IMR-90 (cell line): ENCODE data around the gene FBXO22. TPM values are rescaled to one million over a fixed set of nuclear protein-coding genes. Genes with fewer than 3 reads are reported as not detected.

ENCODE experiments used
- ATAC-seq: fragments of 200-7000 bp; cut with Tn5 transposase; 2 replicates; pipeline ENCODE4 v1.9.1; 2020; ENCODE audit warnings: low read depth, mild to moderate bottlenecking, moderate library complexity
- BruUV-seq: library from RNA; stranded (reverse); fragments of 400-500 nt; replicated peaks from 2 replicates; lab custom pipeline; 2021; lab: Mats Ljungman, UMichigan
- CTCF ChIA-PET: fragments of 300-600 bp; formaldehyde crosslinking; extraction: SDS; loops from one replicate; lab custom pipeline; 2021; ENCODE audit warnings: antibody characterized with exemption; lab: Yijun Ruan, JAX
- POLR2A ChIA-PET: fragments of 300-600 bp; sonication (Branson Sonifier 250); formaldehyde crosslinking; loops from one replicate; lab custom pipeline; 2022; ENCODE audit warnings: antibody characterized with exemption; ENCODE audit not compliant: unreplicated experiment; lab: Charles Lee
- DNase-seq: peaks from one replicate; pipeline ENCODE4 v3.0.0; 2013
- H2AFZ ChIP-seq: replicated peaks from 2 replicates; pipeline ENCODE3; 2013; ENCODE audit warnings: low read length, mild to moderate bottlenecking; ENCODE audit not compliant: poor library complexity
- H2AK5ac ChIP-seq: 2 replicates; pipeline ENCODE4 v1.6.1; 2013; ENCODE audit warnings: low read depth, low read length, inconsistent platforms
- H2AK9ac ChIP-seq: replicated peaks from 2 replicates; pipeline ENCODE3; 2013; ENCODE audit warnings: mild to moderate bottlenecking, low read depth, low read length, moderate library complexity; ENCODE audit not compliant: poor library complexity
- H2BK120ac ChIP-seq: 2 replicates; pipeline ENCODE4 v1.6.1; 2013; ENCODE audit warnings: low read depth, low read length, inconsistent platforms
- H2BK15ac ChIP-seq: 3 replicates; pipeline ENCODE4 v1.6.1; 2013; ENCODE audit warnings: low read depth, low read length, inconsistent platforms
- H2BK20ac ChIP-seq: 2 replicates; pipeline ENCODE4 v1.6.1; 2013; ENCODE audit warnings: low read depth, mild to moderate bottlenecking, inconsistent platforms, low read length, moderate library complexity
- H2BK5ac ChIP-seq: 2 replicates; pipeline ENCODE4 v1.6.1; 2013; ENCODE audit warnings: mild to moderate bottlenecking, low read depth, low read length, inconsistent platforms; ENCODE audit not compliant: poor library complexity, severe bottlenecking
- H3K14ac ChIP-seq: replicated peaks from 2 replicates; pipeline ENCODE4 v1.6.1; 2013; ENCODE audit warnings: low read depth, low read length, inconsistent platforms
- H3K18ac ChIP-seq: 2 replicates; pipeline ENCODE4 v1.6.1; 2013; ENCODE audit warnings: low read depth, low read length, control low read depth
- H3K23ac ChIP-seq: 2 replicates; pipeline ENCODE4 v1.6.1; 2013; ENCODE audit warnings: low read depth, low read length, inconsistent platforms
- H3K27ac ChIP-seq: 2 replicates; pipeline ENCODE4 v1.5.1; 2013; ENCODE audit warnings: mild to moderate bottlenecking, control low read depth, low read length; ENCODE audit not compliant: insufficient read depth
- H3K27me3 ChIP-seq: 2 replicates; pipeline ENCODE4 v1.6.1; 2013; ENCODE audit warnings: low read length; ENCODE audit not compliant: control insufficient read depth, insufficient read depth
- H3K36me3 ChIP-seq: 2 replicates; pipeline ENCODE4 v1.6.1; 2013; ENCODE audit warnings: low read length, mixed read lengths; ENCODE audit not compliant: control insufficient read depth, insufficient read depth
- H3K4ac ChIP-seq: 2 replicates; pipeline ENCODE4 v1.6.1; 2013; ENCODE audit warnings: low read depth, low read length, inconsistent platforms
- H3K4me1 ChIP-seq: 2 replicates; pipeline ENCODE4 v1.6.1; 2013; ENCODE audit warnings: low read length, mixed read lengths; ENCODE audit not compliant: control insufficient read depth, insufficient read depth
- H3K4me2 ChIP-seq: 2 replicates; pipeline ENCODE4 v1.6.1; 2013; ENCODE audit warnings: low read depth, mild to moderate bottlenecking, control low read depth, low read length, moderate library complexity
- H3K4me3 ChIP-seq: 2 replicates; pipeline ENCODE4 v1.5.1; 2013; ENCODE audit warnings: low read depth, mild to moderate bottlenecking, control low read depth, low read length, moderate library complexity; ENCODE audit not compliant: insufficient read depth
- H3K56ac ChIP-seq: 2 replicates; pipeline ENCODE4 v1.6.1; 2013; ENCODE audit warnings: low read length, inconsistent platforms; ENCODE audit not compliant: insufficient read depth; ENCODE audit errors: extremely low read depth
- H3K79me1 ChIP-seq, 2 experiments: 2 replicates each; pipeline ENCODE4 v1.6.1; 2013; ENCODE audit warnings: low read length in 2 of 2, inconsistent platforms in 1 of 2, low read depth in 1 of 2
- H3K9ac ChIP-seq: 2 replicates; pipeline ENCODE4 v1.6.1; 2013; ENCODE audit warnings: low read depth, low read length, control low read depth
- H3K9me1 ChIP-seq: 2 replicates; pipeline ENCODE4 v1.6.1; 2013; ENCODE audit warnings: low read length, inconsistent platforms; ENCODE audit not compliant: insufficient read depth
- H3K9me3 ChIP-seq: 2 replicates; pipeline ENCODE4 v1.6.1; 2013; ENCODE audit warnings: low read length; ENCODE audit not compliant: control insufficient read depth, insufficient read depth
- H4K20me1 ChIP-seq: 2 replicates; pipeline ENCODE4 v1.6.1; 2013; ENCODE audit warnings: low read length, inconsistent platforms; ENCODE audit not compliant: insufficient read depth
- H4K5ac ChIP-seq: 2 replicates; pipeline ENCODE4 v1.6.1; 2013; ENCODE audit warnings: mild to moderate bottlenecking, low read depth, low read length, control low read depth
- H4K8ac ChIP-seq, 2 experiments: 2 replicates each; pipeline ENCODE4 v1.6.1; 2013; ENCODE audit warnings: low read depth in 2 of 2, low read length in 2 of 2, control low read depth in 1 of 2, inconsistent platforms in 1 of 2
- H4K91ac ChIP-seq: 2 replicates; pipeline ENCODE4 v1.6.1; 2013; ENCODE audit warnings: low read depth, low read length, inconsistent platforms; ENCODE audit not compliant: insufficient read depth
- CHD1 ChIP-seq: IDR thresholded peaks from 2 replicates; pipeline ENCODE4 v1.6.1; 2012; ENCODE audit warnings: low read depth, low read length, improper control_type of control experiment
- MAFK ChIP-seq: IDR thresholded peaks from 2 replicates; pipeline ENCODE4 v1.6.1; 2012; ENCODE audit warnings: low read depth, low read length, improper control_type of control experiment
- POLR2A ChIP-seq: IDR thresholded peaks from 2 replicates; pipeline ENCODE4 v1.6.1; 2012; ENCODE audit warnings: mild to moderate bottlenecking, low read depth, low read length
- RAD21 ChIP-seq: IDR thresholded peaks from 2 replicates; pipeline ENCODE4 v1.6.1; 2012; ENCODE audit warnings: low read length, improper control_type of control experiment
- RFX5 ChIP-seq: IDR thresholded peaks from 2 replicates; pipeline ENCODE4 v1.8.0; 2012; ENCODE audit warnings: low read depth, mild to moderate bottlenecking, low read length, moderate library complexity
- WGBS, 2 experiments: methylation state at CpG; one replicate each; pipeline versions ENCODE4 v1.1.5 to v1.1.7; 2013; ENCODE audit warnings: missing lambda C conversion rate in 2 of 2; ENCODE audit not compliant: insufficient read length in 1 of 2; ENCODE audit errors: extremely low coverage in 2 of 2; 5-methylcytosine and 5-hydroxymethylcytosine counted together
- dilution Hi-C: fragments of 300-500 bp; cut with HindIII; formaldehyde crosslinking; loops from one replicate; pipeline ENCODE4 v1.14.3; 2018; ENCODE audit warnings: low sequenced_read_pairs; ENCODE audit not compliant: unreplicated experiment
- in situ Hi-C: fragments of 300-500 bp; cut with MboI; formaldehyde crosslinking; loops from 3 replicates; pipeline ENCODE4 v1.14.3; 2019; ENCODE audit warnings: low sequenced_read_pairs, inconsistent platforms, mixed read lengths
- intact Hi-C: fragments of 100-400 bp; cut with micrococcal nuclease; formaldehyde crosslinking; loops from 2 replicates; pipeline ENCODE4 v1.10.0; 2022
- polyA plus RNA-seq, 3 experiments: library from polyadenylated mRNA; depleted of rRNA; stranded (reverse); fragments of >200 nt; gene quantifications; 2 replicates each; pipeline ENCODE4 v1.2.3, GENCODE V29; 2012; ENCODE audit warnings: low replicate concordance in 1 of 3
- total RNA-seq: library from RNA; depleted of rRNA; stranded (reverse); fragments of >200 nt; gene quantifications from 2 replicates; pipeline ENCODE4 v1.2.3, GENCODE V29; 2012

Gene FBXO22
- total and polyA plus RNA-seq, 2 of the 4 experiments (the other 2 are of a cell fraction) = 22.4 to 45.2 TPM

DNA sequence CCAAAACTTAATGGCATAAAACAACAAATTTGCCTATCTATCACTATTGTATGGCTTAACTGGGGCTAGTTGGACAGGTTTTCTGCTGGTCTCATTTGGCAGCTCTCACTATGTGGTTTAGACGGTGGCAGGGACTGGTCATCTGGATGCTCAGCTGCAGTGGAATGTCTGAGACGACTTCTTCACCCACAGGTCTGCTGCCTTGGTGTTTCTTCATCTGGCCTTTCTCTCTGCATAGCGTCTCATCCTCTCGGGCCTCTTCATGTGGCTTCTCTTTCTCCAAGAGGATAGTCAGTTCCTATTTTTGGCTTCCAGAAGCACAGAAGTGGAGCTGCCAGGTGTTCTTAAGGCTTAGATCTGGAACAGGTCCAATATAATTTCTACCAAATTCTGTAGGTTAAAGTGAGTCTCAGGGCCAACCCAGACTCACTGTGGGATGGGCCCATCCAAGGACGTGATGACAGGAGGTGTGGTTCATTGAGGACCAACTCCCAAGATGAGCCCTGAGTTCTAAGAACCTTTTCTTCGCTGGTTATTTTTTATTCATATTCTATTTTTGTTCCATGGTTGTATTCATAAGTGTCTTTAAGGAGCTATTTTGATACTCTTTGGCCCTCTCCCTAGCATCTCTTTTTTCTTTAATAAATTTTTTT is 41.8 kb upstream of the FBXO22 start:
- Histone ChIP-seq H4K5ac (no peak overlapping the region), H2BK20ac (no peak overlapping the region), H3K23ac (no peak overlapping the region), H3K56ac (no peak overlapping the region), H4K8ac (no peak overlapping the region), H3K27me3 (no peaks in the 10 kb centered on the region), H4K20me1 (peaks cover 18% of the 10 kb centered on the region), H2BK120ac (no peak overlapping the region), H3K4me1 (peaks cover 5% of the 10 kb centered on the region), H3K4ac (no peak overlapping the region), H3K36me3 (peaks cover 16% of the 10 kb centered on the region), H3K9me3 (no peaks in the 10 kb centered on the region), H3K18ac (no peak overlapping the region), H3K79me1 (peaks cover 31 to 71% of the 10 kb centered on the region in 2 experiments), H3K9me1 (peaks cover 3% of the 10 kb centered on the region; the same call in 1 of the 2 replicates), H3K4me3 (no peak overlapping the region), H3K9ac (no peak overlapping the region), H2AFZ (no peak overlapping the region), H2AK9ac (no peak overlapping the region), H2AK5ac (no peak overlapping the region), H3K27ac (no peak overlapping the region), H2BK15ac (no peak overlapping the region), H3K4me2 (no peak overlapping the region), H4K91ac (no peak overlapping the region), H2BK5ac (no peak overlapping the region), H3K14ac (no peak overlapping the region)
- TF ChIP-seq MAFK (no peak), CHD1 (no peak), RAD21 (no peak), POLR2A (no peak), RFX5 (no peak)
- WGBS, 2 experiments = 80% methylated on average over 1 of the region's 6 CpGs; no CpG with 5 or more reads in 1 of the 2 experiments
- dilution Hi-C loops = no loop called here
- in situ Hi-C loops = no loop called here
- DNase-seq (peak; percentile 14), ATAC-seq (no peak)
- intact Hi-C loops = no loop called here
- POLR2A ChIA-PET = no interaction called here
- BruUV-seq = no TSS peak
- CTCF ChIA-PET = no interaction called here
